Ureter (tissue), 1 donor: Measurements from ENCODE around the gene RTN4R. TPM values are rescaled to one million over a fixed set of nuclear protein-coding genes. Genes with fewer than 3 reads are reported as not detected.

Experiments
- DNase-seq: peaks from one replicate; pipeline ENCODE4 v3.0.0-alpha.2; 2020; ENCODE audit warnings: low spot score
- total RNA-seq: library from RNA; stranded (reverse); gene quantifications from one replicate; pipeline ENCODE4 v1.2.4, GENCODE V29; 2023
- donor health status: DM: yes; HTN: yes; CAD: no.

The RTN4R gene
- total RNA-seq, 1 donor from 2014 or later: 1.3 TPM

- DNase-seq: no peak
Observed at GRCh38 chr22:20229916-20230775, 38.0 kb downstream of the RTN4R start.

DNA sequence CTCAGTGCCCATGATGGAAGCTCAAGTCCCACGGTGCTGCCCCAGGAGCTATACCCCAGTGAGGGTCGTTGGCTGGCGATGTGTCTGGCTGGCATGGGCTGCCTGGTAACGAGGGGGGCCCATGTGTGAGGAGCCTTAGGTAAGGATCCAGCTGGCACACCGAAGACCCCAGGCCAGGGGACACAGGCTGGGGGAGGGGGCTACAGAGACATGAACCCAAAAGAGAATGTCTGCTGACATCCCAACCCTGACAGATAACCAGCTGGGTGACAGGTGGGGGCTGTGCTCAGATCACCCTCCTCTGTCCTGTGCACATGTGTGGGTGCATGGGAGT is 39.2 kb downstream of the RTN4R start:
- DNase-seq: no peak

- no peak for DNase-seq
Observed at GRCh38 chr22:20228055-20228938, 39.8 kb downstream of the RTN4R start.

- DNase-seq: no peak
Observed at GRCh38 chr22:20227363-20227762, 40.8 kb downstream of the RTN4R start.

- no peak for DNase-seq
Observed at GRCh38 chr22:20226760-20227350, 41.3 kb downstream of the RTN4R start.

DNA sequence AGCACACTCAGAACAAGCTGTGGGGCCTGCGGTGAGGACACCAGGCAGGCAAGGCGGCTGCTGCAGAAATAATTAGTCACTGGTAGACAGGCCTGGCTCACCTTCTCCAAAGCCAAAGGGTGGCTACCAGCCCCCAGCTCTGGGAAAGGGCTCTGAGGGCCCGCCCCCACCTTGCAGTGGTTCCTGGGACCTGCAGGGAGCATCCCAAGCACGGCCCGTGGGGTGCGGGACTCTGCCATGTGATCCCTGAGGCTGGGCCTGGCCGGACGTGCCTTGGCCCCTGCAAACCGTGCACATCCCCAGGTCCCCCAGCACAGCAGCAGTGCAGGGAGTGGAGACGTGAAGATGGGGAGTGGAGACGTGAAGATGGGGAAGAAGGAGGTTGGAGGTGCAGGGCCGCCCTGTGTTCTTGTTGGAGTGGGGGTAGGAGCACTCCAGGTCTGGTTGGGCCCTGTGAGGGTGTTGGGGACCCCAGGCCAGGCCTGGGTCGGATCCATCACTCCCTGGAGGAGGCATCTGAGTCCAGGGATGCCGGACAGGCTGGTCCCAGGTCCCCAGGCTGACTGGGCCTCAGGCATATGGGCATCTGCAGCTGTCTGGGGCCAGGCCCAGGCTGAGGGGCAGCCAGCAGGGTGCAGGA is 41.9 kb downstream of the RTN4R start:
- no peak for DNase-seq

DNA sequence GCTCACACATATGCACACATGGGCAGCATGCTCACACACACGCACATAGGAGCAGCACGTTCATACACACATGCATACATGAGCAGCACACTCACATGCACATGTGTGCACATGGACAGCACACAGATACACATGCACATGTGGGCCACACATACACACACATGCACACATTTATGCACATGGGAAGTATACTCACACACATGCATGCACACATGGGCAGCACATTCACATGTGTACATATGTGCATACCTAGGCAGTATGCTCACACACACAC is 42.5 kb downstream of the RTN4R start:
- DNase-seq: no peak

GRCh38 chr22:20224917-20225692 is 43.0 kb downstream of the RTN4R start:
- DNase-seq: no peak

GRCh38 chr22:20224256-20224626 is 43.9 kb downstream of the RTN4R start:
- no peak for DNase-seq

DNA sequence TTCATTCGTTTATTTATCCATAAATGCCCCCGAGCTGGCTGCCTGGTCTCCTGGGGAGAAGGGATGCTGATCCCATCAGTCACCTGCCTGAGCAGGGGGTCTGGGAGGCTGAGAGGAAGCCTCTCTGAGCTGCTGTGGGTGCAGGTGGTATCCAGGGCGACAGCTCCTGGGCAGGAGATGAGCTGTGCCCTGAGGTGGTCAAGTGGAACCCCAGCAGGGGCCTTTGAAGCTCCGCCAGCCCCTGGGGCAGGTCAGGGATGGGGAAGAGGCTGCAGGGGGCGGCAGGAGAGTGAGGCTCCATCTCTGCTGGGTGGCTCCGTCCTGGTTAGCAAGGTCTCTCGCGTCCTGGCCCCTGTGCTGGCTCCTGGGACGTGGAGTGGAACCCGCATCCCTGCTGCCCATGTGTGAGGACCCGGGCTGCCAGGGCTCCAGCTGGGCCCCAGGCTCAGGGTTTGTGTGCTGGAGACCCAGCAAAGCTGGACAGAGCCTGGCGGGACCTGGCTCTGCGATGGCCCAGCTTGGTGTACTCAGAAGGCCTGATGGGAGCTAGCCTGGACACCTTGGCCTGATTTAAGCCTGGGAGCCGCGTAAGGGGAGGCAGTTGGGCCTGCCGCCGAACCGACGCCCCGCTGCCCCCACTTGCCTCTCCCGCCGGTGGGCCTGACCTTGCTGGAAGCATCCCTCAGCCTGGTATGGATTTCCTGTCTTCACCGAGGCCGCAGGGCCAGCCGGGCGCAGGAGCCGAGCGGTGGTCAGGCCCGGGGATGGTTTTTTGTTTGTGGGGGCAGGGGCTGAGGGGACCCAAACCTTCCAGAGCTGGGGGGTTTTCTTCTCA is 44.5 kb downstream of the RTN4R start:
- no peak for DNase-seq

GRCh38 chr22:20222764-20223420 is 45.2 kb downstream of the RTN4R start:
- DNase-seq: no peak

GRCh38 chr22:20221421-20222340 is 46.4 kb downstream of the RTN4R start:
- DNase-seq: no peak

GRCh38 chr22:20220629-20221026 is 47.5 kb downstream of the RTN4R start:
- DNase-seq: no peak

- no peak for DNase-seq
Observed at GRCh38 chr22:20219667-20220628, 48.2 kb downstream of the RTN4R start.

- DNase-seq: no peak
Observed at GRCh38 chr22:20218987-20219386, 49.1 kb downstream of the RTN4R start.

GRCh38 chr22:20218326-20218872 is 49.7 kb downstream of the RTN4R start:
- no peak for DNase-seq

DNA sequence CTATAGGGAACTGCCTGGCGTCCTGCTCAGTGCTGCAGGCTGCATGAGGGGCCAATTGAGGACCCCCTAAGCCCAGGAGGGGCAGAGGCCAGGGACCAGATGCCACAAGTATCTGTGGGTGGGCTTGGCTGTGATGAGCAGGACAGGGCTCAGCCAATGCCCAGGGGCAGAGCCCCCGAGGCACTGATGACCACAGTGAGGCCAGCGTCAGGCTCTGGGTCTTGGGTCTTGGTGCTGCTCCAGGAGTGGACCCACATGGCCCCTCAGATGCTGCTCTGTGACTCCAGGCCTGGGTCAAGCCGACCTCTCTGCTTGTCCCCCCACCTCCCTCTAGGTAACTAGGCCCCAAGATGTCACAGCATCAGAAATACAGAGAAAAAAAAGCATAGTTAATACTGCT is 50.6 kb downstream of the RTN4R start:
- DNase-seq: no peak
